A549 treated with CpdA at 1 μM for 4 hours (cell line): ENCODE results near the gene COMMD7. TPM values are rescaled to one million over a fixed set of nuclear protein-coding genes. Genes with fewer than 3 reads are reported as not detected.

Experiments used
- total RNA-seq: library from RNA; stranded (reverse); fragments of 200-300 nt; extraction: Qiagen RNA extraction; gene quantifications from 5 replicates; pipeline ENCODE4 v1.2.3, GENCODE V29; 2022; ENCODE audit warnings: low read depth

Gene COMMD7
- total RNA-seq, result 55.2 to 63.7 TPM (median 59.6 TPM) in 5 replicates

DNA sequence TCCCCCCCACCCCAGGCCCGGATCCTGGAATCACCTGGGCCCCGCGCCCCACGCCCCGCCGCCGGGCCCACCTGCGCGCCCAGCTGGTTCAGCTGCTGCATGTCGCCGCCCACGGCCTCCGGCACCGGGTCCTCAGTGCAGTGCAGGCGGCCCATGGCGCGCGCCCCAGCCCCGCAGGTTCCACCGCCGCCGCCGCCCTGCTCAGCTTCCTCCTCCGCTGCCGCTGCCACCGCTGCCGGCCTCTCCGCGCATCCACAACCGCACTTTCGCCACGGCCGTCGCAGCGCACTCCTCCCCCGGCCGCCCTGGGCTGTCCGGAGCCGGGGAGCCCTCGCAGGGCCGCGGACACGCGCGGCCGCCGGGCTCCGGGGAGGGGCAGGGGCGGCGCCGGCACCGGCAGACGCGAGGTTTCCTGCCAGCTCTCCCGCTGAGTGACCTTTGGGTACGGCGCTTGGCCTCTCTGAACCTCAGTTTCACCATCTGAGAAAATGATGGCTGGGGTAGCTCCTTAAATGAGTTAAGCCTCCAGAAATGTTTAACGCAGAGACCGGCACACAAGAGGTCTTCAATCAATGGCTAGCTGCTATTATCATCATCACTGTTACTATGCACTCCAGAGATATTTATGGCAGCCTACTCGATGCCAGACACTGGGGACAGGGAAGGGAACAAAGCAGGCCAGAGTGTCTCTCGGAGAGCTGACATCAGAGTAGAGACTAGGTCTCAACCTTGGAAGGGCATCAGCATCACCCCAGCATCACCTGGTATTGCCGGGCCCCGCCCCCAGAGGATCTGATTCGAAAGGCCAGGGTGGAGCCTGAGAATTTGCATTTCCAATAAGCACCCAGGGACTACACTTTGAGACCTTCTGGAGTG lies at the start of gene COMMD7:
Gene COMMD7, minus strand, starts transcription at position 231 of the 876 bp plus-strand sequence. Its CDS starts 76 bp downstream, at position 155.

DNA sequence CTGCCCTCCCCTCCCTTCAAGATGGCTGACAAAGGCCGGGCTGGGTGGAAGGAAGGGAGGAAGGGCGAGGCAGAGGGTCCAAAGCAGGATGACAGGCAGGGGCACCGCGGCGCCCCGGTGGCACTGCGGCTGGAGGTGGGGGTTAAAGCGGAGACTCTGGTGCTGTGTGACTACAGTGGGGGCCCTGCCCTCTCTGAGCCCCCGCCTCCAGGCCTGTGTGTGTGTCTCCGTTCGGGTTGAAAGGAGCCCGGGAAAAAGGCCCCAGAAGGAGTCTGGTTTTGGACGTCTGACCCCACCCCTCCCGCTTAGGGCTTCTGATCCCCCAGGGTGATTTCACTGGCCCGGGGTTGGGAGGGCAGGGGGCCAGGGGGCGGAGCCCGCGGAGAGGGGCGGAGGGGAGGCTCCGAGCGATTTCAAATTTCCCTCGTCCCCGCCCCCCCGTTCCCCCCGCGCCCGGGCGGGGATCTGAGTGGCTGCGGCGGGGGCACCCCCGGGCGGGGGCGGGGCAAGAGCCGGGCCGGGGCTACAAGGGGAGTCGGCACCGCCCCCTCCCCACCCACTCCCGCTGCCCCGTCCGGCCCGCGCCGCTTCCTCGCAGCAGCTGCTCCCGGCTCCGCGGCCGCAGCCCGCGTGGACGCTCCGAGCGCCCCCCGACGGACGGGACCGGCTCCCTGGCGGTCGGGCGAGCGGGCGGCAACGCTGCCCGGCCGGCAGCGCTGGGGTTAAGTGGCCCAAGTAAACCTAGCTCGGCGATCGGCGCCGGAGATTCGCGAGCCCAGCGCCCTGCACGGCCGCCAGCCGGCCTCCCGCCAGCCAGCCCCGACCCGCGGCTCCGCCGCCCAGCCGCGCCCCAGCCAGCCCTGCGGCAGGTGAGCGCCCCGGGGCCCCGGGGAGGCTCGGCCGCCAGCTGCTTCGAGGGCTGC lies 18.8 kb upstream of the COMMD7 start, which contains the start of gene DNMT3B:
Gene DNMT3B, plus strand, starts transcription at position 555 of the 923 bp plus-strand sequence. CDS start 17,939 bp downstream, outside the sequence.

Other genes with a start within 250 kb of the COMMD7 start
- 9.1 to 12.5 TPM (median 11.7 TPM) in 5 replicates for gene NOL4L, start 158.1 kb downstream of the COMMD7 start, total RNA-seq
- not detected in 5 replicates for gene C20orf203, start 69.5 kb downstream of the COMMD7 start, total RNA-seq
- 3.9 to 5.2 TPM (median 4.6 TPM) in 5 replicates for gene DNMT3B, start 18.9 kb upstream of the COMMD7 start, total RNA-seq
- 138 to 168 TPM (median 146 TPM) in 5 replicates for gene MAPRE1, start 76.5 kb upstream of the COMMD7 start, total RNA-seq
- not detected in 5 replicates for gene EFCAB8, start 115.5 kb upstream of the COMMD7 start, total RNA-seq